ENCODE results near the gene KCNK2. TPM values are rescaled to one million over a fixed set of nuclear protein-coding genes. Genes with fewer than 3 reads are reported as not detected.

Gene KCNK2
- total and polyA plus RNA-seq, 10 of the 15 experiments (the other 5 are each of a cell fraction or from before 2014, with no cell fraction given) = 0.04 to 0.13 (median 0.08) TPM; not detected in 4

DNA sequence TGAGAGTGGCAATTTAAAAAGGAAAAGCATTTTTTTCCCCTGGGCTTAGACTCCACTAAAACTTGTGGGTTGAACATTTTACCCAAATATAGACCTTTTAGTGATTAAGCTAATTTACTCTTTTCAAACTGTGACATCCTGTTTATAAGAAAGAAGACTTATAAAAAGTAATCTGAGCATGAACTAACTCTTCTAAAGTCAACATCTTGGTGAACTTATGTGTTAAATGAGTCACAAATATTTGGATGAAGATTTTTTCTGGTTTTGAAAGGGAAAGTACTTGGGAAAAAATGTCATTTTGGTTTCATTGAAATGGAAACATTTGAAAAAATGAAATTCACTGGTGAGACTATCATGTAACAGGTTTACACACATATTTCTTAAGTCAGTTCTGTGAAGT lies 109.8 kb downstream of the KCNK2 start:
- intact Hi-C loops (cut with micrococcal nuclease; ENCODE audit: unreplicated experiment) = no loop called here
- TF ChIP-seq KAT2A (conservative IDR thresholded peaks at IDR 0.05; ENCODE audit: control insufficient read depth, low read depth, low read length) (no peak), NR2C2 (IDR thresholded peaks at IDR 0.05; ENCODE audit: borderline replicate concordance, control insufficient read depth, insufficient read length, low read depth) (no peak)
- TF ChIP-seq, protein P1, sequence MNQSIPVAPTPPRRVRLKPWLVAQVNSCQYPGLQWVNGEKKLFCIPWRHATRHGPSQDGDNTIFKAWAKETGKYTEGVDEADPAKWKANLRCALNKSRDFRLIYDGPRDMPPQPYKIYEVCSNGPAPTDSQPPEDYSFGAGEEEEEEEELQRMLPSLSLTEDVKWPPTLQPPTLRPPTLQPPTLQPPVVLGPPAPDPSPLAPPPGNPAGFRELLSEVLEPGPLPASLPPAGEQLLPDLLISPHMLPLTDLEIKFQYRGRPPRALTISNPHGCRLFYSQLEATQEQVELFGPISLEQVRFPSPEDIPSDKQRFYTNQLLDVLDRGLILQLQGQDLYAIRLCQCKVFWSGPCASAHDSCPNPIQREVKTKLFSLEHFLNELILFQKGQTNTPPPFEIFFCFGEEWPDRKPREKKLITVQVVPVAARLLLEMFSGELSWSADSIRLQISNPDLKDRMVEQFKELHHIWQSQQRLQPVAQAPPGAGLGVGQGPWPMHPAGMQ (IDR thresholded peaks at IDR 0.05; ENCODE audit: borderline replicate concordance) = no peak
- TF ChIP-seq, protein P2, sequence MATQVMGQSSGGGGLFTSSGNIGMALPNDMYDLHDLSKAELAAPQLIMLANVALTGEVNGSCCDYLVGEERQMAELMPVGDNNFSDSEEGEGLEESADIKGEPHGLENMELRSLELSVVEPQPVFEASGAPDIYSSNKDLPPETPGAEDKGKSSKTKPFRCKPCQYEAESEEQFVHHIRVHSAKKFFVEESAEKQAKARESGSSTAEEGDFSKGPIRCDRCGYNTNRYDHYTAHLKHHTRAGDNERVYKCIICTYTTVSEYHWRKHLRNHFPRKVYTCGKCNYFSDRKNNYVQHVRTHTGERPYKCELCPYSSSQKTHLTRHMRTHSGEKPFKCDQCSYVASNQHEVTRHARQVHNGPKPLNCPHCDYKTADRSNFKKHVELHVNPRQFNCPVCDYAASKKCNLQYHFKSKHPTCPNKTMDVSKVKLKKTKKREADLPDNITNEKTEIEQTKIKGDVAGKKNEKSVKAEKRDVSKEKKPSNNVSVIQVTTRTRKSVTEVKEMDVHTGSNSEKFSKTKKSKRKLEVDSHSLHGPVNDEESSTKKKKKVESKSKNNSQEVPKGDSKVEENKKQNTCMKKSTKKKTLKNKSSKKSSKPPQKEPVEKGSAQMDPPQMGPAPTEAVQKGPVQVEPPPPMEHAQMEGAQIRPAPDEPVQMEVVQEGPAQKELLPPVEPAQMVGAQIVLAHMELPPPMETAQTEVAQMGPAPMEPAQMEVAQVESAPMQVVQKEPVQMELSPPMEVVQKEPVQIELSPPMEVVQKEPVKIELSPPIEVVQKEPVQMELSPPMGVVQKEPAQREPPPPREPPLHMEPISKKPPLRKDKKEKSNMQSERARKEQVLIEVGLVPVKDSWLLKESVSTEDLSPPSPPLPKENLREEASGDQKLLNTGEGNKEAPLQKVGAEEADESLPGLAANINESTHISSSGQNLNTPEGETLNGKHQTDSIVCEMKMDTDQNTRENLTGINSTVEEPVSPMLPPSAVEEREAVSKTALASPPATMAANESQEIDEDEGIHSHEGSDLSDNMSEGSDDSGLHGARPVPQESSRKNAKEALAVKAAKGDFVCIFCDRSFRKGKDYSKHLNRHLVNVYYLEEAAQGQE (IDR thresholded peaks at IDR 0.05; ENCODE audit: low read depth, low read length) = no peak
- TF ChIP-seq, protein P3, sequence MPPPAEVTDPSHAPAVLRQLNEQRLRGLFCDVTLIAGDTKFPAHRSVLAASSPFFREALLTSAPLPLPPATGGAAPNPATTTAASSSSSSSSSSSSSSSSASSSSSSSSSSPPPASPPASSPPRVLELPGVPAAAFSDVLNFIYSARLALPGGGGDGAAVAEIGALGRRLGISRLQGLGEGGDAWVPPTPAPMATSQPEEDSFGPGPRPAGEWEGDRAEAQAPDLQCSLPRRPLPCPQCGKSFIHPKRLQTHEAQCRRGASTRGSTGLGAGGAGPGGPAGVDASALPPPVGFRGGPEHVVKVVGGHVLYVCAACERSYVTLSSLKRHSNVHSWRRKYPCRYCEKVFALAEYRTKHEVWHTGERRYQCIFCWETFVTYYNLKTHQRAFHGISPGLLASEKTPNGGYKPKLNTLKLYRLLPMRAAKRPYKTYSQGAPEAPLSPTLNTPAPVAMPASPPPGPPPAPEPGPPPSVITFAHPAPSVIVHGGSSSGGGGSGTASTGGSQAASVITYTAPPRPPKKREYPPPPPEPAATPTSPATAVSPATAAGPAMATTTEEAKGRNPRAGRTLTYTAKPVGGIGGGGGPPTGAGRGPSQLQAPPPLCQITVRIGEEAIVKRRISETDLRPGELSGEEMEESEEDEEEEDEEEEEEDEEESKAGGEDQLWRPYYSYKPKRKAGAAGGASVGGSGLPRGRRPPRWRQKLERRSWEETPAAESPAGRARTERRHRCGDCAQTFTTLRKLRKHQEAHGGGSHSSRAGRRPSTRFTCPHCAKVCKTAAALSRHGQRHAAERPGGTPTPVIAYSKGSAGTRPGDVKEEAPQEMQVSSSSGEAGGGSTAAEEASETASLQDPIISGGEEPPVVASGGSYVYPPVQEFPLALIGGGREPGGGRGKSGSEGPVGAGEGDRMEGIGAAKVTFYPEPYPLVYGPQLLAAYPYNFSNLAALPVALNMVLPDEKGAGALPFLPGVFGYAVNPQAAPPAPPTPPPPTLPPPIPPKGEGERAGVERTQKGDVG (CRISPR knock-in tag; IDR thresholded peaks at IDR 0.05) = no peak
- TF ChIP-seq, protein P4, sequence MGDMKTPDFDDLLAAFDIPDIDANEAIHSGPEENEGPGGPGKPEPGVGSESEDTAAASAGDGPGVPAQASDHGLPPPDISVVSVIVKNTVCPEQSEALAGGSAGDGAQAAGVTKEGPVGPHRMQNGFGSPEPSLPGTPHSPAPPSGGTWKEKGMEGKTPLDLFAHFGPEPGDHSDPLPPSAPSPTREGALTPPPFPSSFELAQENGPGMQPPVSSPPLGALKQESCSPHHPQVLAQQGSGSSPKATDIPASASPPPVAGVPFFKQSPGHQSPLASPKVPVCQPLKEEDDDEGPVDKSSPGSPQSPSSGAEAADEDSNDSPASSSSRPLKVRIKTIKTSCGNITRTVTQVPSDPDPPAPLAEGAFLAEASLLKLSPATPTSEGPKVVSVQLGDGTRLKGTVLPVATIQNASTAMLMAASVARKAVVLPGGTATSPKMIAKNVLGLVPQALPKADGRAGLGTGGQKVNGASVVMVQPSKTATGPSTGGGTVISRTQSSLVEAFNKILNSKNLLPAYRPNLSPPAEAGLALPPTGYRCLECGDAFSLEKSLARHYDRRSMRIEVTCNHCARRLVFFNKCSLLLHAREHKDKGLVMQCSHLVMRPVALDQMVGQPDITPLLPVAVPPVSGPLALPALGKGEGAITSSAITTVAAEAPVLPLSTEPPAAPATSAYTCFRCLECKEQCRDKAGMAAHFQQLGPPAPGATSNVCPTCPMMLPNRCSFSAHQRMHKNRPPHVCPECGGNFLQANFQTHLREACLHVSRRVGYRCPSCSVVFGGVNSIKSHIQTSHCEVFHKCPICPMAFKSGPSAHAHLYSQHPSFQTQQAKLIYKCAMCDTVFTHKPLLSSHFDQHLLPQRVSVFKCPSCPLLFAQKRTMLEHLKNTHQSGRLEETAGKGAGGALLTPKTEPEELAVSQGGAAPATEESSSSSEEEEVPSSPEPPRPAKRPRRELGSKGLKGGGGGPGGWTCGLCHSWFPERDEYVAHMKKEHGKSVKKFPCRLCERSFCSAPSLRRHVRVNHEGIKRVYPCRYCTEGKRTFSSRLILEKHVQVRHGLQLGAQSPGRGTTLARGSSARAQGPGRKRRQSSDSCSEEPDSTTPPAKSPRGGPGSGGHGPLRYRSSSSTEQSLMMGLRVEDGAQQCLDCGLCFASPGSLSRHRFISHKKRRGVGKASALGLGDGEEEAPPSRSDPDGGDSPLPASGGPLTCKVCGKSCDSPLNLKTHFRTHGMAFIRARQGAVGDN (IDR thresholded peaks at IDR 0.05) = no peak
- TF ChIP-seq, protein P5, sequence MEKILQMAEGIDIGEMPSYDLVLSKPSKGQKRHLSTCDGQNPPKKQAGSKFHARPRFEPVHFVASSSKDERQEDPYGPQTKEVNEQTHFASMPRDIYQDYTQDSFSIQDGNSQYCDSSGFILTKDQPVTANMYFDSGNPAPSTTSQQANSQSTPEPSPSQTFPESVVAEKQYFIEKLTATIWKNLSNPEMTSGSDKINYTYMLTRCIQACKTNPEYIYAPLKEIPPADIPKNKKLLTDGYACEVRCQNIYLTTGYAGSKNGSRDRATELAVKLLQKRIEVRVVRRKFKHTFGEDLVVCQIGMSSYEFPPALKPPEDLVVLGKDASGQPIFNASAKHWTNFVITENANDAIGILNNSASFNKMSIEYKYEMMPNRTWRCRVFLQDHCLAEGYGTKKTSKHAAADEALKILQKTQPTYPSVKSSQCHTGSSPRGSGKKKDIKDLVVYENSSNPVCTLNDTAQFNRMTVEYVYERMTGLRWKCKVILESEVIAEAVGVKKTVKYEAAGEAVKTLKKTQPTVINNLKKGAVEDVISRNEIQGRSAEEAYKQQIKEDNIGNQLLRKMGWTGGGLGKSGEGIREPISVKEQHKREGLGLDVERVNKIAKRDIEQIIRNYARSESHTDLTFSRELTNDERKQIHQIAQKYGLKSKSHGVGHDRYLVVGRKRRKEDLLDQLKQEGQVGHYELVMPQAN (conservative IDR thresholded peaks at IDR 0.05) = no peak

More for the DNA sequence above, 109.8 kb downstream of the KCNK2 start:
- no peak overlapping the region for H2AFZ ChIP-seq (ENCODE audit: control insufficient read depth, low read depth, low read length)
- ChIA-PET POLR2A (no interaction called here), SMC1A (ENCODE audit: uncharacterized antibody, unreplicated experiment) (interaction anchor here (1.2 kb wide), 1 partner anchor 27 kb away, joined by 3 read pairs; no protein-coding TSS in a partner anchor), RAD21 (ENCODE audit: unreplicated experiment) (no interaction called here), CTCF (interaction anchor here (0.5 kb wide), 1 partner anchor 454 kb away, joined by 3 read pairs; no protein-coding TSS in a partner anchor)
- no peaks in the 10 kb centered on the region for H3K9me3 ChIP-seq (replicated peaks; ENCODE audit: control insufficient read depth, insufficient read depth, low read length)
- H3K27ac ChIP-seq (ENCODE audit: control insufficient read depth, insufficient read depth) = no peak overlapping the region
- no peaks in the 10 kb centered on the region for H3K27me3 ChIP-seq (replicated peaks in 1 of 2; ENCODE audit: control insufficient read depth in 2 of 2, insufficient read depth in 2 of 2, low read length in 1 of 2)
- ATAC-seq = no peak
- DNase-seq (ENCODE audit: low read depth, low spot score) = no peak
- no peaks in the 10 kb centered on the region for H4K20me1 ChIP-seq (ENCODE audit: control insufficient read depth, insufficient read depth)
- BruUV-seq (replicated peaks) = no TSS peak
- no peak overlapping the region for H3K4me3 ChIP-seq
- in situ Hi-C loops (cut with MboI) = no loop called here
- H3K4me2 ChIP-seq (ENCODE audit: control insufficient read depth, insufficient read depth) = no peak overlapping the region
- H3K79me2 ChIP-seq (ENCODE audit: control insufficient read depth, insufficient read depth, low read length) = no peaks in the 10 kb centered on the region
- FAIRE-seq = no peak
- no peak overlapping the region for H3K9ac ChIP-seq (ENCODE audit: control insufficient read depth, insufficient read depth, low read length)
- H3K4me1 ChIP-seq (ENCODE audit: control insufficient read depth, insufficient read depth, low read length) = no peaks in the 10 kb centered on the region
- H3K36me3 ChIP-seq (ENCODE audit: control insufficient read depth in 2 of 2, insufficient read depth in 2 of 2, low read length in 1 of 2) = no peaks in the 10 kb centered on the region

All from GM12878 (cell line).